ENCODE results near the gene GARIN6.
"Not testable (repeated sequence)": the region's sequence is repeated elsewhere in the genome, so short reads cannot be mapped to it uniquely, and the experiment has no call there.

Gene GARIN6

DNA sequence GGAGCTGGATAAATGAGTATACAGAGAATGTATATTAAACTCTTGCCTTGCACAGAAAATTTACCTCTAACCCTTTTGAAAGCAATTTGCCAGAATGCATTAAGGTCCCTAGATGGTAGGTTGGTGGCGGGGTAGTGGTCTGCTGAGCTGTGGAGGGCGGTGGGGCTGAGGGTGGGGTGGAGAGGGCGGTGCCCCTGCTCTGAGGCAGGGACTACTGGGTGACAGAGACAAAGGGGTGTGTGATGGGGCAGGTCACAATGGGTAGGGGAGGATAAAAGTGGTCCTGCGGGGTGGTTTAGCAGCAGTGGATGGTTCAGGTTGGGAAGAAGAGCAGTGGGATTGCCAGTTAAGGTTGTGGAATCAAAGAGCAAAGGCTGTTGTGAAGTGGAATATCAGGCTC, at the start of gene GARIN6:
Gene GARIN6 (plus strand): TSS at position 301 of the 400 bp plus-strand sequence. CDS start 422 bp downstream, outside the sequence.
- DNase-seq = no peak

DNA sequence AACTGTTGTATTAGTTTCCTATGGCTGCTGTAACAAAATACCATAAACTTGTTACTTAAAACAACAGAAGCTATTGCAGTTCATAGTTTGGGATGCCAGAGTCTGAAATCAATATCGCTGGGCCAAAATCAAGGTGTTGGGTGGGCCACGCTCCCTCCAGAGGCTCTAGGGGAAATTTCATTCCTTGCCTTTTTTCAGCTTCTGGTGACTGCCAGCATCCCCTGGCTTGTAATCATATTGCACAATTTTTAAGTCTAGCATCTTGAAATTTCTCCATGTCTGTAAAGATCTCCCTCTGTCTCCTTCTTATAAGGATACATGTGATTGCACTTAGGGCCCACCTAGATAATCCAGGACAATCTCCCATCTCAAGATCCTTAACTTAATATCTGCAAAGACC, 48.8 kb upstream of the GARIN6 start:
- no peak for DNase-seq

DNA sequence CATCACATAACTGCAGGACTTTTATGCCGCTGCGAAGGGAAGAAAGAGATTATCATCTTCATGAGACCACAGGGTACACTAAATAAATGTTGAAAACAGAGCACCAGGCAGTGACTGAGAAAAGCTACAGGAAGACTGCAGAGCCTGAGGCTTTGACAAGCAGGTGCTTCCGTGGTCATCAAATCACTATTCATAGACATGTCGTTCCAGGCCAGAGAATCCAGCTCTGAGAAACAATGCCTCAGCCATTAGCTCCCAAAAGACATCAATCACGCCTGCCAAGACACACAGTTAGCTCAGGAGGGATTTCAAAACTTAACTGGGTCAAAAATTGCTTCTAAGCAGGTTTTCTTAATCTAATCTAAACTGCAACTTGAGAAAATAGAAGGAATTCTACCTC, 47.2 kb upstream of the GARIN6 start:
- no peak for DNase-seq

DNA sequence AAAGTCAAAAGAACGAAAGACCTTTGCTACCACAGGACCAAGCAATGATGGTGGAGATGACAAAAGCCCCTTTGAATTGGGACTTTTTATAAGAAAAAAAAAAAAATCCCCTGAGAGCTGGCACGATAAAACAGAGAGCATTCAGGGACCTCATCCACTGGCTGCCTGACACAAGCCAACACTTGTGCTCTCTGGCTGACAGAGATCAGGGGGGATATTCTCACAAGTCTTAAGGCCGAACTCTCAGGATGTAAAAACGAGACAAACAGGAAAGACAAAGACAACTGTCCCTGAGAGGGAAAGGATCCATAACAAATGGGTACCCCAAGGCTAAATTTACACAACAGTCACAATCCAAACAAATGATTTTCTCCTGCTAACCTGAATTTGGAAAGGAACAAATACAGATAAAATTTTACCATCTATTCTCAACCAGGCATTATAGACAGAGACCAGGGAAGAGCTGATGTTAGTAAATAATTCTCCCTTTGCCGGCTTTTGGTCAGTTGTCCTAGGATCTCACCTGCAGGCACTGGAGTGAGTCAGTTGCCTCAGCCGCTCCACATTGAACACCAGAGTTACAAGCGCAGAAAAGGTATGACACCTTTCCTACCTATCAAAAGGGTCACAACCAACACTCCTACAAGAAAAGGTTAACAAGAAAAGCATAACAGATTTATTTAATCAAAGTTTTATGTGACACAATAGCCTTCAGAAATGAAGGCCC, 37.9 kb upstream of the GARIN6 start:
- no peak for DNase-seq

DNA sequence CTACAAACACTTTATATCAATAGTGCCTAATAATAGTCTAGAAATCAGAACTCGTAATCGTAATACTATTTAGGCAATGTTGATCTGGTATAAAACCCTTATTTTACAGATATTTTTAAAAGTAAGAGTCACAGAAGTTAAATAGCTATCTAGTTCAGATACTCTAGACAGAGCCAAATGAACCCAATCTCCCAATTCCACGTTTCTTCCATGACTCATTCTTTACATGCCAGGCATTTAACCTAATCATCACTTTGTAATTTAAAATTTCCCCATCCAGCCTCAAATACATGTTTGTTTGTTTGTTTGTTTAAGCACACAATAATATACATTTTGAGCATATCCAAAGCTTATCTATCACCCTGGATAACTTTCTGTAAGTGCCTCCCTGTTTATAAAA, 36.4 kb upstream of the GARIN6 start:
- no peak for DNase-seq

DNA sequence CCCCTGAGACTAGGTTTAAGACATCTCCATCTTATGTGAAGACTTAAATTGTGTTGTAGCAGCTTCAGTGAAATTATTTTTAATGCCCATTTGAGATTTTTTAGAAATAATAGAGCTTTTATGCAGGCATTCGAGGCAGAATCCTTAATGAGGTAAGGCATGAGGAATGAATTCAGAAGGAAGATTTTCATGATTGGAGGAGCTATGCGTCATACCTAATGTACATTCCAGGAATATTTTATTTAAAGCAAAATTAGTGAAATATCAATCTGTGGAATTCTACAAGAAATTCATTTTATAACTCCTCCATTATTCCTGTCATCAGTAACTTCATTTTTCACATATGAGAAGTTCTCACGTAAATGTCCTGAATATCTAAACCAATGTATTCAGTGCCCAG, 36.0 kb upstream of the GARIN6 start:
- DNase-seq = no peak

DNA sequence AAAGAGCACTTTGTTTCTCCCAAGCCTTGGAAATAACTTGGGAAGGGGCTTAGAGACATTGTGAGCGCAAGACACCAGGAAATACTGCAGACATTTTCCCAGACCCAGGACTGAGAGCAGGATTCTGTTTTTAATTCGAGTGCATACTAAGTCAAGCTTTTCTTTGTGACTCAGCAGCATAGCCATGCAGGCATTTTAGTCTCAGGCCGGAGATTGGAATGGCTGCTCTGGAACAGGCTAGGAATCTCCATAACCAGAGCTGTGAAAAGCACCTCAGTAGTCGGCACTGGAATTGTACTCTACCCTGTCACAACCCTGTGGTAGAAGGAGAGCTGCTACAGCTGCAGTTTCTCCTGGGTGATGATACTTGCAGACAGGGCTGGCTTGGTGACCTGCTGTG, 28.9 kb upstream of the GARIN6 start:
- DNase-seq = no peak

DNA sequence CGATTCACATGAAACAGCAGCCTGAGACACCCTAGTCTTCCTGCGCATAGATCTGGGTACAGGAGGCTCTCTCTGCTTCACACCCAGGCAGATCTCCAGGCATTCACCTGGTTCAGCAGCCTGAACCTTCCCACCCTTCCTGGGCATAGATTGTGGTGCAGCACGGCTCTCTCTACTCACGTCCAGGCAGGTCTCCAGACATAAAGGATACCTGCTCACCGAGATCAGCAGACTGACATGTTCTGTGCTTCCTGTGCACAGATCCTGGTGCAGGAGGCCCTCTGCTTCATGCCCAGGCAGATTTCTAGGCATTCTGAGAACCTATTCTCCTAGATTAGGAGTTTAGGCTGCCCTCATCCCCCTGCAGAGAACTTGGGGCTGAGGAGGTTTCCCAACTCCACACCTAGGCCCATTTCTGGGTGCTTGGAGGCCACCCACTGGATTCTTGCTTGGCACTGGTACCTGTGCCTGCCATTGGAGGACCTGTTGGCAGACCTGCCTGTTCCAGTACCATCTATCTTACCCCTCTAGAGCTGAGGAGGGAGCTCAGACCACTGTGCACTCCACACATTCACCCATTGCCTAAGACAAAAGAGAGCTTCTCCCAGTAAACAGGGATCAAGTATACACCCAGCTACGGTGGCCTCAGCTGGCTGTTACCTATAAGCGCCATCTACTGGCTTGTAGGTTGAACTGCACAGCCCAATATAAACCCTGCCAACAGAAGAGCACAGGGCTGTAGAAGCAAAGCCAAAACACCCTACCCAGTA, 28.0 kb upstream of the GARIN6 start:
- no peak for DNase-seq

DNA sequence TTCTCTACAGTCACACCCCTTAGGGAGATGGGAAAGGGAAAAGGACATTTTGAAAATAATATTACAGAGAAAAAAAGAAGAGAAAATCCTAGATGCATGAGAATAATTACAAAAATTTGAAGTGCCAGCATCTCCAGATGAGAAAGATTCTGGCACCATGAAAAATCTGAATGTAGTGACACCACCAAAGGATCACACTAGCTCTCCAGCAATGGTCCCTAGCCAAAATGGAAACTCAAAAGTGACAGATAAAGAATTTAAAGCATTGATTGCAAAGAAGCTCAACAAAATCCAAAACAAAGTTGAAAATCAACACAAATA, 27.4 kb upstream of the GARIN6 start:
- DNase-seq = no peak

DNA sequence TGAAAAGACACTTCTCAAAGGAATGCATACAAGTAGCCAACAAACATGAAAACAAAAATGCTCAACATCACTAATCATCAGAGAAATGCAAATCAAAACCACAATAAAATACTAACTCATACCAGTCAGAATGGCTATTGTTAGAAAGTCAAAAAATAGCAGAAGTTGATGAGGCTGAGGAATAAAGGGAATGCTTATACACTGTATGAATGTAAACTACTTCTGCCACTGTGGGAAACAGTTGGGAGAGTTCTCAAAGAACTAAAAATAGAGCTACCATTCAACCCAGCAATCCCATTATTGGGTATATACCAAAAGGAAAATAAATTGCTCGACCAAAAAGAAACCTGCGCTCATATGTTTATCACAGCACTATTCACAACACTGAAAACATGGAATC, 23.0 kb upstream of the GARIN6 start:
- DNase-seq = not testable (repeated sequence)

DNA sequence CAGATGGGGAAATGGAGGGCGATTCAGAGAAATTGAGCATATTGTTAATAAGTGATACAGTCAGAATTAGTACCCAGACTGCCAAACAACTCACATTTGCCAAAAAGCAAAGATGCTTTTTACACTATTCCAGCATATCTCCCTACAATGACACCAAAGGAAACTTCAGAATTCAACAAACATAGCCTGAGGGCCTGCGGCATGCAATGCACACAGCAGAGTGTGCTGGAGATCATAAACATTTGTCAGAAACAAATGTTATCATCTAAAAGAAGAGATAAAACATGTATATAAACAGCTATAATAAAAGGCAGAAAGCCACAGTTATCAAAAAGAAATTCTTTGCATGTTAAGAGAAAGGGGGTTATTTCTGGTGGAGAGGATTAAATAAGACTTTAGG, 20.1 kb upstream of the GARIN6 start:
- no peak for DNase-seq

DNA sequence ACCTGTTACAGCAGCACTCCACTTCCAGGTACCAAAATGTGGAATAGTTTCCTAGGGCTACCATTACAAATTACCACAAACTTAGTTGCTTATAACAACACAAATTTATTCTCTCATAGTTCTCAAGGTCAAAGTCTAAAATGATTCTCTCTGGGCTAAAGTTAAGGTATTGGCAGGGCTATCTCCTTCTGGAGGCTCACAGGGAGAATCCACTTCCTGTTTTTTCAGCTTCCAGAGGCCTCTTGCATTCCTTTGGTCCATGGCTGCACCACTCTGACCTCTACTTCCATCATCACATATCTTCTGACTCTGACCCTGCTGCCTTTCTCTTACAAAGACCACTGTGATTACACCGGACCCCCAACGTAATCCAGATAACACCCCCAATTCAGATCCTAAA, 2.9 kb upstream of the GARIN6 start:
- no peak for DNase-seq

DNA sequence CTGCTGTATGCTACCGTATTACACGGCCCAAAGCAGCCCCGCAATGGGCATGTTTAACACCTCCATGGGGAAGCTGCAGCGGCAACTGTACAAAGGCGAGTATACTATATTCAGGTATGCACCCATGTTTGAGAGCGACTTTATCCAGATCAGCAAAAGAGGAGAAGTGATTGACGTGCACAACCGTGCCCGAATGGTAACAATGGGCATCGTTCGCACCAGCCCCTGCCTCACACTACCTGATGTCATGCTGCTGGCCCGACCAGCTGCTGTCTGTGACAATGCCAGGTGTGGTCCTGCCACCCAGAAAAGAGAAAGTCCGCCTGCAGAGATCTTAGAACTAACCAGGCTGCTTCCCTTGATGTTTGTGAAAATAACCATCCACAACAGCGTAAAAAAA, 630 bp downstream of the GARIN6 start:
- no peak for DNase-seq

DNA sequence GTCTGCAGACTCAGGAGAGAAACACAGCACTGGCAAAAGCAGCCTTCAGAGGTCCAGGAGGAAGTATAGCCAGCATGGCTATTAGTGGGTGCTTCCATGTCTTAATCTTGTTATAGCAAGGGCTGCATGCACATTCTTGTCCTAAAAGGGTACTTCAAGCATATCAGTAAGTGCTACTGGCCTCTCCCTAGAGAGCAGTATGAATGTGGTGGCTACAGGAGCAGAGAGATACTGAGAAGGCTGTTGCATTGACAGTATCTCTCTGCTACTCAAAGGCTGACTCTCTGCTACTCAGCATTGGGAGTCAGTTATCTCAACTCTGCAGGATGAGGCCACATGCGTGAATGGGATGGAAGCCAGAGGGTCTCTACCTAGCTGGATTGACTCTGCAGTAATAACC, 2.0 kb downstream of the GARIN6 start:
- no peak for DNase-seq

DNA sequence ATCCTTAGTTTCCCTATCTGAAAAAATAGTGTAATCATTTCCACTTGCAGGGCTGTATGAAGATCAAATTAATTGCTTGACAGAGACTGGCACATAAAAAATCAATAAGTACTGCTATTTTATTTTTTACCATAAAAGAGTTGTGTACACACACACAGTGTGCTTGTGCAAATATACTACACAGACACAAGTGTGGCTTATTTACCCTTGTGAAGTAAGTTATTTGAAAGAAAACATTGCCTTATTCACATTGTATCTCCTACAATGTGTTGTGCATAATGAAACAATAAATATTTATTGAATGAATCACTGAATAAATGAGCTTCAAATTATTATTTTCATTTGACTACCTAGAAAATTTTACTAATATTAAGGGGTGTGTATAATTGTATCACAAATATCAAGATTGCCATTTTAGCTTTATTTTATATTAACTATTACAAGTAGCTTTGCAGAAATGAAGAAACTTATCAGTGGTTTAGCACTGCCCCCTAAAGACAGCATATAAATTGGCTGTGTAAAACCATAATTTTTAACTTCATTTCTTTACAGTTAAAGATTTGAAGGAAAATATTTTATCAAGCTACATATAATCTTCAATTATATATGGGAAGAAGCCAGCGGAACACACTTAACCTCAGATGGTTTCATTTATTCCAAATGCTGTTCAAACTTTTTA, 11.3 kb downstream of the GARIN6 start:
- DNase-seq = no peak

DNA sequence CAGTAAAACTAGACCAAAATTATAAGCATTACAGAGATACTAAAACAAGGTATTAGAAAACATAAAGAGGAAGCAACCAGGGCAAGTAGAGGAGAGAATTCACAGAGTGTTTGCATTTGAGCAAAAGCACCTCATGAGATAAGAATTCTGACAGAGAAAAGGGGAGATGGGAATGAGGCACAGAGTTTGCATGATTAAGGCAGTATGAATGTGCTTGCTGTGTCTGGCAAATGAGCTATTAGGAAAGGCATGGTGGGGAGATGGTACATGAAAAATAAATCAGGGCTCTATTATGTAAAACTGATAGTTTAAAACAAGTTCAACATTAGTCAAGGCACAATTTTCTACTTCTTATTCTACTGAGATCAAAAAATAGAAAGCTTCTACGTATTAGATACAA, 23.1 kb downstream of the GARIN6 start:
- DNase-seq = no peak

DNA sequence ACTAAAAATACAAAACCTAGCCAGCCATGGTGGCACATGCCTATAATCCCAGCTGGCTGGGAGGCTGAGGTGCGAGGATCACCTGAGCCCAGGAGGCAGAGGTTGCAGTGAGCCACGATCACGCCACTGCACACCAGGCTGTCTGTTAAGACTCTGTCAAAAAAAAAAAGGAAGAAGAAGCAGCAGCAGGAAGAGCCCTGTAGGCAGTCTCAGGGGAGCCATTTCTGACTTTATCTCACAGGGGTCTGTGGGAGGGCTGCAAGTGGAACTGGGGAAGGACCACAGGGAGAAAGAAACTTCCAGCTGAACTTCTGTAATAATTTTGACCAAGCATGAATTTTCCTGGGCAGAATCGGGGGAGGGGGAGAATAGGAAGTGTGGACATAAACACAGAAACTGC, 32.7 kb downstream of the GARIN6 start:
- DNase-seq = no peak

DNA sequence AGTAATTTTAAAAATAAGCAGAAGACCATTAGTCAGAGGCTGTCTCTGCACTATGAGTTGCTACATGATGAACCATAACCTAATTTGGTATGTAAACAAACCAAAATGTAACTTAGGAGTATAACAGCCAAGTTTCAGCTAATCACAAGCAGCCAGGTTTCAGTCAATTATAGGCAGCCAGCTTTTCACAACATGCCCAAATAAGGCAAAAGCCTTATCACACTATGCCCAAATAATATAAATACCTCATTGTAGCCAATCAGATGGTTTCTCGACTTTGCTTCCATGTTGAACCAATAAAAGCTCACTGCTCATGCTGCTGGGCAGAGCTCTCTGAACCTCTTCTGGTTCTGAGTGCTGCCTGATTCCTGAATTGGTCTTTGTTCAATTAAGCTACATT, 38.6 kb downstream of the GARIN6 start:
- no peak for DNase-seq

DNA sequence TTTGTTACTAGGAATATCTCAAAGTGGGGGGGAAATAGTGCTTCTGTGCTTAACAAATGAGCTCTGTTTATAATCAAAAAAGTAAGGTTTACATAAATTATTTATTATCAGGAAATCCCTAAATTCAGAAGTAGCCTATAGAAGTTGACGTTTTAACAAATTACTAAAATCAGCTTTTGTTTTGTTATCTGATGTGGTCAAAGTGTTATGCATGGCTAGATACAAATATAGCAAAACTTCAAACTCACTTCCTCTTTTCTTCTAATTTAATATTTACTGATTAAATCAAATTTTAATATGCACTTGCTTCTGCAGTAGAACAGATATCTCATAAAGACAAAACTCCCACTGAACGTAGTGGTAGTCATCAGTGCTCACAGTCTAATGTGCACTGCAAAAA, 47.5 kb downstream of the GARIN6 start:
- no peak for DNase-seq
